ENCODE results near the gene PSORS1C2. TPM values are rescaled to one million over a fixed set of nuclear protein-coding genes. Genes with fewer than 3 reads are reported as not detected.

PSORS1C2 gene
- polyA plus RNA-seq, 3 donors = 0.14 to 0.17 TPM; not detected in 1

DNA sequence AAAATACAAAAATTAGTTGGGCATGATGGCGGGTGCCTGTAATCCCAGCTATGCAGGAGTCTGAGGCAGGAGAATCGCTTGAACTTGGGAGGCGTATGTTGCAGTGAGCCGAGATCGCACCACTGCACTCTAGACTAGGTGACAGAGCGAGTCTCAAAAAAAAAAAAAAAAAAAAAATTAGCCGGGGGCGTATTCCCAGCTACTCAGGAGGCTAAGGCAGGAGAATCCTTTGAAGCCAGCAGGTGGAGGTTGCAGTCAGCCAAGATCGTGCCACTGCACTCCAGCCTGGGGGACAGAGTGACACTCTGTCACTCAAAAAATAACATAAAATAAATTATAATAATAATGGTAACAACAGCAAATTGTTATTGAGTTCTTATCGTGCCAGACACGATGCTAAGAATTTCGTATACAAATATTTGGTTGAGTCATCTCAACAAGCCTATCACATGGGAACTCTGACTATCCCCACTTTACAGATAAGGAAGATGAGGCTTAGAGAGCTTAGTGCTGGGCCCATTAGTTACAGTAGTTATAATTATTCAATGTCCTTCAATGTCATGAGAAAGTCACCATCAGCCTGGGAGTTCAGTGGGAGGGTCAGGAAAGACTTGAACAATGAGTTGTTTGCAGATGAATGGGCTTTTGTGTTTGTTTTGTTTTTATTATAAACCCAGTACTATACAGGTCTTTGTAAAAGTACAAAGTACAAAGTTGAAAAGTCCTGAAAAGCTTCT is 45.9 kb downstream of the PSORS1C2 start:
- DNase-seq (ENCODE audit: extremely low read depth in 1 of 11, low read depth in 9 of 11, low spot score in 4 of 11) = no peak

DNA sequence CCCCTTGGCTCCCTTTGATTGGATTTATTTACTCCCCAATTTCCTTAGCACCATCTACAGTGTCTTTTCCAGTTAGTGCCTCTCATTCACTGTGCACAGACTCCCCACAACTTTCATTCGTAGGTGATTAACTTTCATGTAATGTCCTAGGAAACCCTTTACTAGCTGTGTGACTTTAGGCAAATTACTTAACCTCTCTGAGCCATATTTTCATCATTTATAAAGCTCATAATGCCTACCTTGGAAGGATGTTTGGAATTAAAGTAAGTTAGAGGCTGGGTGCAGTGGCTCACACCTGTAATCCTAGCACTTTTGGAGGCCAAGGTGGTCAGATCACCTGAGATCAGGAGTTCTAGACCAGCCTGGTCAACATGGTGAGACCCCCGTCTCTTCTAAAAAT is 46.6 kb downstream of the PSORS1C2 start:
- no peak for DNase-seq (ENCODE audit: extremely low read depth in 1 of 11, low read depth in 9 of 11, low spot score in 4 of 11)

DNA sequence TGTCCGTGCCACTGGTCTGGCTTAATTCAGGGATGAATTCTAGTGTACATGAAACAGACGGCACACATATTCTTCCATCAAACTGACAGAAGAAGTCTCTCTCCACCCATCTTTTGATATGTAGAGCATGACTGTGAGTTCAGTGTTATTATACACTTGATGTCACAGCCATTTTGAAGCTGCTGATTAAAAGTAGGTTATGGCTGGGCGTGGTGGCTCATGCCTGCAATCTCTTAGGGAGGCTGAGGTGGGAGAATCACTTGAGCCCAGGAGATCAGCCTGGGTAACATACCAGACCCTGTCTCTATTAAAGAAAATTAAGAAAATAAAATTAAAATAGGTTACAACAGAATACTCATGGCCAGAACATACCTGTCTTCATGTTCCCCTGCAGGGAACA is 47.2 kb downstream of the PSORS1C2 start:
- no peak for DNase-seq (ENCODE audit: extremely low read depth in 1 of 11, low read depth in 9 of 11, low spot score in 4 of 11)

DNA sequence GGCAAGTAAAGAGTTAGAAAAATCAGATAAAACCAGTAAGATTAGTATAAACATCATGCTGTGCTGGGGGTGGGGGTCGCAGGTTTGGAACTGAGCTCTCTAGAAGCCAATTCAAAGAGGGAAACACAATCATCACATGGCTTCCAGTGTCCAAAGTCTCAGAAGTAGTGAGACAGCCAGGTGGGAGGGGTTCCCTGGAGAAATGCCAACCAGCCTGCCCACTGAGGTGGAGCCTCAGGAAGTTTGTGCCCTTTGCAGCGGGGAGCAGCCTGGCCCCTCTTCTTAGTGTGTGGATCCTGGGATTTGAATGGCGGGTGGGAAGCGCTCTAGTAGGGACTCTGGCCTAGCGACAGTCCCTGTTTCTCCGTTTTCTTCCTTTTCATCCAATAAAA is 47.9 kb downstream of the PSORS1C2 start:
- DNase-seq (ENCODE audit: extremely low read depth in 1 of 11, low read depth in 9 of 11, low spot score in 4 of 11) = no peak

DNA sequence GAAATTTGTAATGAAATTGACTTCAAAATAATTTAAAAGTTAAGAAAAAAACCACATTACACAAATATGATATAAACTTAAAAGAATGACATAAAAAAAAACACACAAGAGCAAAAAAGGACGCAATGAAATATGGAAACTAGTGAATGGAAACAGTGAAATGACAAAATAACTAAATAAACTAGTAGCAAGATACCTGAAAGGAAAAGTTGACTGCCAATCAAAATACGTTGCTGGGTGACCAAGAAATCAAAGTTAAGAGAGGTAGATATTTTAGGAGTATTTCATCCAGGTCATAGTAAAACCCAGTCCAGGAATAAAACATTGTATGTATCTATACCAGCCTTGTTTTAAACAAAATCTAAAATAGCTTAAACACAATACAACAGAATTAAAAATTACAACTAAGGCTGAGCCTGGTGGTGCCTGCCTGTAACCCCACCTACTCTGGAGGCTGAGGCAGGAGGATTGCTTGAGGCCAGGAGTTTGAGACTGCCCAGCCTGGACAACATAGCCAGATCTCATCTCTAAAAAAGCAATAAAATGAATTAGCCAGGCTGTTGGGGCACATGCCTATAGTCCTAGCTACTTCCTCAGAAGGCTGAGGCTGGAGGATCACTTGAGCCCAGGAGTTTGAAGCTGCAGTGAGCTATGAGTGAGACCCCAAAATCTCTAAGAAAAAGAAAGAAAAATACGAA is 48.4 kb downstream of the PSORS1C2 start:
- no peak for DNase-seq (ENCODE audit: extremely low read depth in 1 of 11, low read depth in 9 of 11, low spot score in 4 of 11)

Other genes with a start within 250 kb of the PSORS1C2 start
- gene GTF2H4, start 230.9 kb downstream of the PSORS1C2 start, polyA plus RNA-seq (ENCODE audit: insufficient read length in 3 of 3) = 10 to 100 TPM; 41.4 to 54.3 (median 48.3) TPM
- 10 to 100 TPM; 41.6 to 50.7 (median 48.3) TPM for gene VARS2, start 224.8 kb downstream of the PSORS1C2 start, polyA plus RNA-seq (ENCODE audit: insufficient read length in 3 of 3)
- 1 to 10 TPM in 2 of 3 donors, under 1 TPM in 1; 0.80 to 1.3 (median 1.2) TPM for gene SFTA2, start 206.9 kb downstream of the PSORS1C2 start, polyA plus RNA-seq (ENCODE audit: insufficient read length in 3 of 3)
- gene MUCL3, start 198.1 kb downstream of the PSORS1C2 start, polyA plus RNA-seq (ENCODE audit: insufficient read length in 3 of 3) = under 1 TPM; 0.03 to 0.18 (median 0.08) TPM
- not detected for gene MUC21, start 155.3 kb downstream of the PSORS1C2 start, polyA plus RNA-seq (ENCODE audit: insufficient read length in 3 of 3)
- gene MUC22, start 128.6 kb downstream of the PSORS1C2 start, polyA plus RNA-seq (ENCODE audit: insufficient read length in 3 of 3) = not detected
- not detected for gene C6orf15, start 26.5 kb downstream of the PSORS1C2 start, polyA plus RNA-seq (ENCODE audit: insufficient read length in 3 of 3)
- gene PSORS1C1, start 24.3 kb downstream of the PSORS1C2 start, polyA plus RNA-seq (ENCODE audit: insufficient read length in 3 of 3) = under 1 TPM; 0.23 to 0.34 (median 0.30) TPM
- gene CDSN, start 18.6 kb downstream of the PSORS1C2 start, polyA plus RNA-seq (ENCODE audit: insufficient read length in 3 of 3) = not detected
- 10 to 100 TPM; 30.5 to 41.6 (median 35.2) TPM for gene CCHCR1, start 18.7 kb upstream of the PSORS1C2 start, polyA plus RNA-seq (ENCODE audit: insufficient read length in 3 of 3)
- 10 to 100 TPM; 14.9 to 21.0 (median 17.4) TPM for gene TCF19, start 19.5 kb upstream of the PSORS1C2 start, polyA plus RNA-seq (ENCODE audit: insufficient read length in 3 of 3)
- gene POU5F1, start 31.6 kb upstream of the PSORS1C2 start, polyA plus RNA-seq (ENCODE audit: insufficient read length in 3 of 3) = 10 to 100 TPM in 1 of 3 donors, 1 to 10 TPM in 2; 1.9 to 25.2 (median 4.5) TPM
- gene HLA-C, start 133.0 kb upstream of the PSORS1C2 start, polyA plus RNA-seq (ENCODE audit: insufficient read length in 3 of 3) = 100 to 1,000 TPM in 1 of 3 donors, 10 to 100 TPM in 2; 66.6 to 115 (median 90.8) TPM
- gene HLA-B, start 218.1 kb upstream of the PSORS1C2 start, polyA plus RNA-seq (ENCODE audit: insufficient read length in 3 of 3) = 100 to 1,000 TPM; 101 to 166 (median 145) TPM

Measured in renal cortex interstitium (tissue), 11 donors.